Osteoblast (primary cell): ENCODE results near the gene SARS2. TPM values are rescaled to one million over a fixed set of nuclear protein-coding genes. Genes with fewer than 3 reads are reported as not detected.

Experiments
- DNase-seq: peaks from one replicate; pipeline ENCODE4 v3.0.0; 2011; ENCODE audit warnings: low spot score, mixed read lengths; ENCODE audit not compliant: insufficient read length; ENCODE audit errors: missing footprints
- H2AFZ ChIP-seq: 2 replicates; pipeline ENCODE4 v1.6.0; 2011; ENCODE audit warnings: mild to moderate bottlenecking, low read length
- H3K27ac ChIP-seq: 2 replicates; pipeline ENCODE4 v1.5.1; 2011; ENCODE audit warnings: mild to moderate bottlenecking, low read depth, low read length, moderate library complexity
- H3K27me3 ChIP-seq: 2 replicates; pipeline ENCODE4 v1.6.0; 2012; ENCODE audit warnings: mild to moderate bottlenecking, control low read depth, inconsistent platforms, low read length, moderate library complexity; ENCODE audit not compliant: insufficient read depth
- H3K36me3 ChIP-seq: 2 replicates; pipeline ENCODE4 v1.5.1; 2011; ENCODE audit warnings: mild to moderate bottlenecking, low read length, control low read depth, moderate library complexity; ENCODE audit not compliant: insufficient read depth
- H3K4me1 ChIP-seq: 2 replicates; pipeline ENCODE4 v1.5.1; 2011; ENCODE audit warnings: mild to moderate bottlenecking, low read length, control low read depth, moderate library complexity; ENCODE audit not compliant: insufficient read depth
- H3K4me2 ChIP-seq: 2 replicates; pipeline ENCODE4 v1.6.0; 2011; ENCODE audit warnings: mild to moderate bottlenecking, low read length; ENCODE audit not compliant: insufficient read depth
- H3K4me3 ChIP-seq: fragments of 200-600 bp; sonication (generic); 3 replicates; pipeline ENCODE4 v1.5.1; 2012; ENCODE audit warnings: mild to moderate bottlenecking, low read length, inconsistent platforms; ENCODE audit not compliant: insufficient read depth
- H3K79me2 ChIP-seq: 2 replicates; pipeline ENCODE4 v1.6.0; 2012; ENCODE audit warnings: mild to moderate bottlenecking, low read length, control low read depth, inconsistent platforms; ENCODE audit not compliant: insufficient read depth
- H3K9me3 ChIP-seq: 2 replicates; pipeline ENCODE4 v1.5.1; 2011; ENCODE audit warnings: low read depth, low read length, control low read depth
- H4K20me1 ChIP-seq: 2 replicates; pipeline ENCODE4 v1.6.0; 2012; ENCODE audit warnings: mild to moderate bottlenecking, low read length, control low read depth; ENCODE audit not compliant: insufficient read depth
- total RNA-seq: library from RNA; depleted of rRNA; stranded (reverse); fragments of >200 nt; gene quantifications from 2 replicates; pipeline ENCODE4 v1.2.3, GENCODE V29; 2012
- TF ChIP-seq, protein P1 (sequence below): IDR thresholded peaks from 2 replicates; pipeline ENCODE4 v1.5.1; 2011; ENCODE audit warnings: mild to moderate bottlenecking, low read depth, low read length, moderate library complexity; ENCODE audit errors: extremely low read depth

SARS2 gene
- total RNA-seq, 1 donor, result 21.7 TPM

DNA sequence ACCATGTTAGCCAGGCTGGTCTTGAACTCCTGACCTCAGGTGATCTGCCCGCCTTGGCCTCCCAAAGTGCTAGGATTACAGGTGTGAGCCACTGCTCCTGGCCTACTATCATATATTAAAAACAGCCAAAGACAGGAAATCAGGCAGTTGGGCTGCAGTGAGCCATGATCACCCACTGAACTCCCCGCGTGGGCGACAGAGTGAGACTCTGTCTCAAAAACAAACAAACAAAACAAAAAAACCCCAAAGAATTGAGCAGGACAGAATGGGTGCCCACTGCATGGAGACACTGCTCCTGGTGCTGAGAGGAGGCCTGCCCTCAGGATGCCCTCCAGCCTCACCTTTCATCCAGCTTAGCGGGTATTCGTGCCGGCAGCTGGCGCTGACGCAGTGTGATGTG, 47.3 kb downstream of the SARS2 start:
- Histone ChIP-seq H3K4me2 (no peak overlapping the region), H2AFZ (no peak overlapping the region), H3K4me3 (no peak overlapping the region), H3K4me1 (no peaks in the 10 kb centered on the region), H3K79me2 (no peaks in the 10 kb centered on the region), H3K9me3 (no peaks in the 10 kb centered on the region), H4K20me1 (no peaks in the 10 kb centered on the region), H3K27ac (no peak overlapping the region), H3K27me3 (no peaks in the 10 kb centered on the region), H3K36me3 (no peaks in the 10 kb centered on the region)
- TF ChIP-seq, protein P1, sequence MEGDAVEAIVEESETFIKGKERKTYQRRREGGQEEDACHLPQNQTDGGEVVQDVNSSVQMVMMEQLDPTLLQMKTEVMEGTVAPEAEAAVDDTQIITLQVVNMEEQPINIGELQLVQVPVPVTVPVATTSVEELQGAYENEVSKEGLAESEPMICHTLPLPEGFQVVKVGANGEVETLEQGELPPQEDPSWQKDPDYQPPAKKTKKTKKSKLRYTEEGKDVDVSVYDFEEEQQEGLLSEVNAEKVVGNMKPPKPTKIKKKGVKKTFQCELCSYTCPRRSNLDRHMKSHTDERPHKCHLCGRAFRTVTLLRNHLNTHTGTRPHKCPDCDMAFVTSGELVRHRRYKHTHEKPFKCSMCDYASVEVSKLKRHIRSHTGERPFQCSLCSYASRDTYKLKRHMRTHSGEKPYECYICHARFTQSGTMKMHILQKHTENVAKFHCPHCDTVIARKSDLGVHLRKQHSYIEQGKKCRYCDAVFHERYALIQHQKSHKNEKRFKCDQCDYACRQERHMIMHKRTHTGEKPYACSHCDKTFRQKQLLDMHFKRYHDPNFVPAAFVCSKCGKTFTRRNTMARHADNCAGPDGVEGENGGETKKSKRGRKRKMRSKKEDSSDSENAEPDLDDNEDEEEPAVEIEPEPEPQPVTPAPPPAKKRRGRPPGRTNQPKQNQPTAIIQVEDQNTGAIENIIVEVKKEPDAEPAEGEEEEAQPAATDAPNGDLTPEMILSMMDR, result no peak
- DNase-seq, result no peak

DNA sequence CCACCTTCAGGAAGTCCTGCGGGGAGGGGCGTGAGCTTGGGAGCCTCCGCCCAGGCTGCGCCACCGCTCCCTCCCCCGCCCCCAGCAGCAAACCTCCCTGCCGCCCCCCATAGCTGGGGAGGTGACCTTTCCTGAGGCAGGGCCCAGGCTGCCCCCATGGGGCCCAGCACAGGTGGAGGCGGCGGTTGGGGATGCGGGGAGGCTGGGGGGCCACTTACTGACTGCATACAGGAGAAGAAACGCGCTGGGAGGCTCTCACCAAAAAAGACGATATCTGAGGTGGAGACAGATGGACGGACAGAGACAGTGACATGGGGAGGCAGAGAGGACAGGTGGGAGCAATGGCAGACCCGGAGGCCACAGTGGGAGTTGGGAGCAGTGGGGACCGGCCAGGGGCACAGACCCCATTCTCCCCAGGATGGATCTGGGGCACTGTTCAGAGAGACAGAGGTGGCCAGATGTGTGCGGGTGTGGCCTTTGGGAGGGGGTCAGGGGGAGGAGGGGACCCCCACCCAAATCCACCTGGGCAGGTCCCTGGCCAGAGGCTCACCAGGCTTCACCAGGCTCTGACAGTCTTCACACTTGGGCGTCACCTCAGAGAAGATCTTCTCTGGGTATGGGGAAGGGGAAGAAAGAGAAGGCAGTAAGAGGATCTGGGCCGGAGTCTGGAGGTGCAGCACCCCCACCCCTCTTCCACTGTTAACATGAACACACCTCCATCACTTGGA, 49.5 kb downstream of the SARS2 start:
- no peaks in the 10 kb centered on the region for H3K36me3 ChIP-seq
- DNase-seq, result peak; percentile 42
- no peak overlapping the region for H2AFZ ChIP-seq
- no peak overlapping the region for H3K4me3 ChIP-seq
- H3K27ac ChIP-seq, result no peak overlapping the region
- no peak overlapping the region for H3K4me2 ChIP-seq
- TF ChIP-seq, protein P1, result no peak
- no peaks in the 10 kb centered on the region for H3K4me1 ChIP-seq
- no peaks in the 10 kb centered on the region for H4K20me1 ChIP-seq
- no peaks in the 10 kb centered on the region for H3K9me3 ChIP-seq
- no peaks in the 10 kb centered on the region for H3K27me3 ChIP-seq
- H3K79me2 ChIP-seq, result no peaks in the 10 kb centered on the region

DNA sequence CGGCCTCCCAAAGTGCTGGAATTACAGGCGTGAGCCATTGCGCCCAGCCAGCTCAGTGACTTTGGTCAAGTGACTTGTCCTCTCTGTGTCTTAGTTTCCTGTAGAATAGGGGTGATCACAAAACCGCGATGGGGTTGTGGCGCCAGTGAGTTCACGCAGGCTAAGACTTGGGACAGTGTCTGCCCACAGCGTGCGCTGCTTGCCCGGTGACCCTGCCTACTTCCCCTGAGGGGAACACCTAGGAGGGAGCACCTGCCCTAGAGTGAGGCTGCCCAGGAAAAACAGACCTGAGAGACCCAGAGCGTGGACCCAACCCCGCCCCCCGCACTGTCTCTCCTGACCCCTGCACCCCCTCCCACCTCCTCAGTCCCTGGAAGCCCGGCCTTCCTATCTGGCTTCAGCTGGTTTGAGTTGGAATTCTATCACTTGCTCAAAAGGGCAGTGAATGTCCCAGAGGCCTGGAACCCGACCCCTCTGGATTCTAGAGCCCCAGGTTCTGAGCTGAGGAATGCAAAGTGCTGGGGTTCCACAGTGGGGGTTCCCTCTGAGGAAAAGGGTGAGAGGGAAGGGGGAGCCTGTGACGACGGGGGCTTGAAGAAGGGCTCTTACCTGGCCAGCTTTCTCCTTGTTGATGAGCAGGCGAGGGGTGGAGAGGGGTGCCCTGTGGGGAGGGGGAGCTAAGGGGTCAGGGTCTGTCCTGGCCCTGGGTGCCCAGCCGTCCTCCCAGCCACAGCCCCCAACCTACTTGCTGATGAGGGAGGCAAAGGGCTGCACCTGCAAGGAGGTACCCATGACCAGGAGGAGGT, 50.3 kb downstream of the SARS2 start:
- TF ChIP-seq, protein P1, result no peak
- no peak for DNase-seq
- Histone ChIP-seq H3K27me3 (no peaks in the 10 kb centered on the region), H3K27ac (no peak overlapping the region), H3K9me3 (no peaks in the 10 kb centered on the region), H3K4me1 (no peaks in the 10 kb centered on the region), H3K79me2 (no peaks in the 10 kb centered on the region), H3K36me3 (no peaks in the 10 kb centered on the region), H3K4me3 (no peak overlapping the region), H2AFZ (no peak overlapping the region), H3K4me2 (no peak overlapping the region), H4K20me1 (no peaks in the 10 kb centered on the region)

DNA sequence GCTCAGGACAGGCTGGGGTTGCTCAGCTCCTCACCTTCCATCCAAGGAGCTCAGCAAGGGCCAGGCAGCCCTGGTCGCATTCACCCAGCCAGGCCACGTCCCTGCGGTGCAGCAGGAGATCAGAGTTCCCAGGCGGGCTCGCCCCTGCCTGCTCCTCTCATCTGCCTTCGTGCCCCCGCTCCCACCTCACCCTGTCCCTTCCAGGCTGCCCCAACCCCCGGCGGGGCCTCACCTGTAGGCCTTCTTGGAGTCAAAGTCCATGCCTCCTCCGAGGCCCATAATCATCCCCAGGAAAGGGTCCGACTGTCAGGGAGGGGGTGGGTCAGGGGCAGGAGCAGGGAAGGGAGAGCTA, 51.2 kb downstream of the SARS2 start:
- TF ChIP-seq, protein P1, result no peak
- no peaks in the 10 kb centered on the region for H3K79me2 ChIP-seq
- no peaks in the 10 kb centered on the region for H4K20me1 ChIP-seq
- H3K4me3 ChIP-seq, result no peak overlapping the region
- H3K4me2 ChIP-seq, result no peak overlapping the region
- H3K9me3 ChIP-seq, result no peaks in the 10 kb centered on the region
- no peaks in the 10 kb centered on the region for H3K27me3 ChIP-seq
- no peaks in the 10 kb centered on the region for H3K36me3 ChIP-seq
- no peaks in the 10 kb centered on the region for H3K4me1 ChIP-seq
- no peak overlapping the region for H2AFZ ChIP-seq
- DNase-seq, result no peak
- H3K27ac ChIP-seq, result no peak overlapping the region
